GM23338 (cell line): ENCODE measurements around the gene FMO3. TPM values are rescaled to one million over a fixed set of nuclear protein-coding genes. Genes with fewer than 3 reads are reported as not detected.

Experiments used
- ATAC-seq: fragments of 200-7000 bp; cut with Tn5 transposase; 3 replicates; pipeline ENCODE4 v1.9.1; 2020
- DNase-seq: peaks from one replicate; pipeline ENCODE4 v3.0.0-alpha.2; 2015; ENCODE audit warnings: low spot score
- H2AFZ ChIP-seq: fragments of 200-600 bp; sonication (generic); 2 replicates; pipeline ENCODE4 v1.8.0; 2016; ENCODE audit warnings: antibody characterized with exemption, mild to moderate bottlenecking, moderate library complexity
- H3F3A ChIP-seq: fragments of 200-600 bp; sonication (generic); replicated peaks from 2 replicates; pipeline ENCODE4 v1.8.0; 2017; ENCODE audit warnings: antibody characterized with exemption, mixed run types, low read depth
- H3K27ac ChIP-seq: fragments of 200-600 bp; sonication (generic); 2 replicates; pipeline ENCODE4 v1.6.1; 2016; ENCODE audit warnings: low read depth
- H3K27me3 ChIP-seq: fragments of 200-600 bp; sonication (generic); 2 replicates; pipeline ENCODE4 v1.8.0; 2016; ENCODE audit warnings: mild to moderate bottlenecking, mixed run types, moderate library complexity; ENCODE audit not compliant: insufficient read depth
- H3K36me3 ChIP-seq: fragments of 200-600 bp; sonication (generic); 2 replicates; pipeline ENCODE4 v1.8.0; 2016; ENCODE audit warnings: mild to moderate bottlenecking; ENCODE audit not compliant: insufficient read depth
- H3K4me1 ChIP-seq: fragments of 200-600 bp; sonication (generic); 2 replicates; pipeline ENCODE4 v1.8.0; 2016; ENCODE audit warnings: mild to moderate bottlenecking, moderate library complexity; ENCODE audit not compliant: insufficient read depth
- H3K4me2 ChIP-seq: fragments of 200-600 bp; sonication (generic); 2 replicates; pipeline ENCODE4 v1.7.1; 2017; ENCODE audit warnings: mixed run types
- H3K4me3 ChIP-seq: fragments of 200-600 bp; sonication (generic); 2 replicates; pipeline ENCODE4 v1.6.1; 2016; ENCODE audit warnings: mixed run types
- H3K79me2 ChIP-seq: fragments of 200-600 bp; sonication (generic); replicated peaks from 2 replicates; pipeline ENCODE4 v1.8.0; 2017; ENCODE audit warnings: mild to moderate bottlenecking; ENCODE audit not compliant: insufficient read depth
- H3K9me2 ChIP-seq: fragments of 200-600 bp; sonication (generic); 2 replicates; pipeline ENCODE4 v1.8.0; 2017; ENCODE audit not compliant: insufficient read depth
- H4K20me1 ChIP-seq: fragments of 200-600 bp; sonication (generic); replicated peaks from 2 replicates; pipeline ENCODE4 v1.8.0; 2017; ENCODE audit warnings: mild to moderate bottlenecking; ENCODE audit not compliant: insufficient read depth
- H3K27ac Mint-ChIP-seq: 2 replicates; pipeline ENCODE4 v1.8.0; 2020; ENCODE audit warnings: inconsistent platforms, mild to moderate bottlenecking, moderate library complexity, mixed read lengths
- H3K27me3 Mint-ChIP-seq: 3 replicates; pipeline ENCODE4 v1.8.0; 2022; ENCODE audit warnings: low read depth, mild to moderate bottlenecking, moderate library complexity, mixed read lengths, inconsistent platforms; ENCODE audit not compliant: insufficient read depth, poor library complexity
- H3K36me3 Mint-ChIP-seq: 3 replicates; pipeline ENCODE4 v1.8.0; 2021; ENCODE audit warnings: low read depth, mild to moderate bottlenecking, inconsistent platforms, moderate library complexity, mixed read lengths
- H3K4me1 Mint-ChIP-seq: 3 replicates; pipeline ENCODE4 v1.8.0; 2020; ENCODE audit warnings: mild to moderate bottlenecking, inconsistent platforms, mixed read lengths
- H3K4me3 Mint-ChIP-seq: 3 replicates; pipeline ENCODE4 v1.8.0; 2021; ENCODE audit warnings: moderate library complexity, mild to moderate bottlenecking, inconsistent platforms, mixed read lengths
- H3K9me3 Mint-ChIP-seq: 3 replicates; pipeline ENCODE4 v1.8.0; 2020; ENCODE audit warnings: moderate library complexity, mild to moderate bottlenecking, inconsistent platforms, mixed read lengths
- CREB1 ChIP-seq: fragments of 250-450 bp; sonication (Bioruptor Pico); IDR thresholded peaks from 2 replicates; pipeline ENCODE4 v1.5.0; 2020; ENCODE audit warnings: low read depth, mild to moderate bottlenecking, moderate library complexity
- ETS1 ChIP-seq: IDR thresholded peaks from 2 replicates; pipeline ENCODE4 v1.6.1; 2016; ENCODE audit warnings: antibody characterized with exemption
- EZH2phosphoT487 ChIP-seq: fragments of 200-600 bp; sonication (generic); IDR thresholded peaks from one replicate; pipeline ENCODE4 v1.8.1; 2018; ENCODE audit warnings: antibody characterized with exemption; ENCODE audit not compliant: unreplicated experiment
- JUNB ChIP-seq: IDR thresholded peaks from one replicate; pipeline ENCODE4 v1.6.1; 2016; ENCODE audit warnings: antibody characterized with exemption; ENCODE audit not compliant: unreplicated experiment
- POLR2AphosphoS5 ChIP-seq: IDR thresholded peaks from 2 replicates; pipeline ENCODE4 v1.6.1; 2016; ENCODE audit warnings: antibody characterized with exemption, low read depth
- STAT1 ChIP-seq: IDR thresholded peaks from one replicate; pipeline ENCODE4 v1.6.1; 2016; ENCODE audit warnings: antibody characterized with exemption; ENCODE audit not compliant: unreplicated experiment
- ZNF114 ChIP-seq: fragments of 250-450 bp; sonication (Bioruptor Pico); IDR thresholded peaks from 2 replicates; pipeline ENCODE4 v1.5.0; 2020; ENCODE audit warnings: mild to moderate bottlenecking, moderate library complexity
- ZNF462 ChIP-seq: fragments of 250-450 bp; sonication (Bioruptor Pico); IDR thresholded peaks from 2 replicates; pipeline ENCODE4 v1.5.0; 2020; ENCODE audit warnings: mild to moderate bottlenecking, moderate library complexity
- polyA plus RNA-seq: library from polyadenylated mRNA; unstranded; fragments of >200 nt; fragmentation: Nextera tagmentation; extraction: Ambion mirVana; gene quantifications from 2 replicates; pipeline ENCODE4 v1.2.1, GENCODE V29; 2016
- total RNA-seq: library from RNA; depleted of rRNA; stranded (reverse); fragments of >200 nt; shearing (Covaris generic); gene quantifications from 2 replicates; pipeline ENCODE4 v1.2.3, GENCODE V29; 2014

Gene FMO3
- total and polyA plus RNA-seq, 2 experiments from 2014 or later, result 0.26 TPM; not detected in 1

GRCh38 chr1:171155484-171155883 is 64.8 kb downstream of the FMO3 start (continued):
- TF ChIP-seq ZNF462 (CRISPR knock-in tag) (no peak), CREB1 (CRISPR knock-in tag) (no peak), ETS1 (no peak), JUNB (no peak)

- no peak overlapping the region for H3K4me2 ChIP-seq
- ATAC-seq, result no peak
- H3K9me2 ChIP-seq, result no peaks in the 10 kb centered on the region
- peaks cover 13% of the 10 kb centered on the region; the same call in 1 of the 2 replicates for H3K4me1 ChIP-seq
- Mint-ChIP-seq H3K4me1 (peaks cover 11% of the 10 kb centered on the region), H3K27me3 (no peaks in the 10 kb centered on the region), H3K9me3 (no peaks in the 10 kb centered on the region), H3K27ac (no peak overlapping the region), H3K4me3 (no peak overlapping the region), H3K36me3 (no peaks in the 10 kb centered on the region)
- H3K36me3 ChIP-seq, result no peaks in the 10 kb centered on the region
- no peaks in the 10 kb centered on the region for H4K20me1 ChIP-seq
- no peak for DNase-seq
- no peak overlapping the region for H3K4me3 ChIP-seq
- no peak overlapping the region for H3K27ac ChIP-seq
- no peak overlapping the region for H2AFZ ChIP-seq
- no peaks in the 10 kb centered on the region for H3K27me3 ChIP-seq
- no peaks in the 10 kb centered on the region for H3K79me2 ChIP-seq
- no peaks in the 10 kb centered on the region for H3F3A ChIP-seq
- TF ChIP-seq EZH2phosphoT487 (no peak), STAT1 (no peak), JUNB (no peak), POLR2AphosphoS5 (no peak), ZNF114 (CRISPR knock-in tag) (no peak), ZNF462 (CRISPR knock-in tag) (no peak), CREB1 (CRISPR knock-in tag) (no peak)
Measured at GRCh38 chr1:171158096-171158495, 67.4 kb downstream of the FMO3 start.
